ENCODE data around the gene TIGD1. TPM values are rescaled to one million over a fixed set of nuclear protein-coding genes. Genes with fewer than 3 reads are reported as not detected.

The TIGD1 gene
- polyA plus RNA-seq, 1 of the 3 experiments (the other 2 are of a cell fraction): 4.6 TPM

- Histone ChIP-seq H3K79me2 (ENCODE audit: insufficient read depth) (no peaks in the 10 kb centered on the region), H3K4me3 (ENCODE audit: low read depth in 2 of 2, low read length in 1 of 2) (no peak overlapping the region), H3K9me3 (no peaks in the 10 kb centered on the region), H4K20me1 (ENCODE audit: insufficient read depth) (no peaks in the 10 kb centered on the region), H3K4me1 (ENCODE audit: control insufficient read depth in 1 of 2, insufficient read depth in 2 of 2, low read depth in 1 of 2, low read length in 1 of 2) (0 out of 4 replicates have a peak, but pooled peaks cover 0 to 4% of the 10 kb centered on the region in 2 experiments), H3K9ac (no peak overlapping the region), H3K27ac (ENCODE audit: low read depth in 2 of 2, low read length in 1 of 2) (no peak overlapping the region), H3K36me3 (replicated peaks in 1 of 2; ENCODE audit: control insufficient read depth in 1 of 2, insufficient read depth in 2 of 2, low read length in 1 of 2) (peaks cover 44 to 57% of the 10 kb centered on the region in 2 experiments), H3K27me3 (ENCODE audit: insufficient read depth) (no peaks in the 10 kb centered on the region), H3K4me2 (no peak overlapping the region), H2AFZ (ENCODE audit: low read depth) (no peak overlapping the region), H3F3A (replicated peaks; ENCODE audit: insufficient read depth) (no peaks in the 10 kb centered on the region), H3K9me2 (no peaks in the 10 kb centered on the region)
- 99% methylated on average over 7 of the region's 8 CpGs for WGBS (ENCODE audit: low lambda C conversion rate)
- no peak for DNase-seq
- CTCF ChIA-PET: no interaction called here
- TF ChIP-seq POLR2AphosphoS5 (IDR thresholded peaks at IDR 0.05; ENCODE audit: low read depth, low read length): no peak
- no peak for TF ChIP-seq NFIC (IDR thresholded peaks at IDR 0.05; ENCODE audit: borderline replicate concordance)
- TF ChIP-seq TCF12 (IDR thresholded peaks at IDR 0.05): no peak
- no peak for TF ChIP-seq FOXM1 (IDR thresholded peaks at IDR 0.05; ENCODE audit: low read depth)
- POLR2A ChIA-PET: interaction anchor here (0.6 kb wide), 1 partner anchor 413 kb away, joined by 3 read pairs; no protein-coding TSS in a partner anchor
Measured at GRCh38 chr2:232573771-232574435, 23.5 kb upstream of the TIGD1 start.

- no peak for DNase-seq
- no peaks in the 10 kb centered on the region for H3F3A ChIP-seq (replicated peaks; ENCODE audit: insufficient read depth)
- no peaks in the 10 kb centered on the region for H3K9me2 ChIP-seq
- no peak overlapping the region for H3K9ac ChIP-seq
- no peaks in the 10 kb centered on the region for H3K9me3 ChIP-seq
- TF ChIP-seq RFX5 (IDR thresholded peaks at IDR 0.05; ENCODE audit: low read length) (no peak), NFIC (IDR thresholded peaks at IDR 0.05; ENCODE audit: borderline replicate concordance) (no peak), USF2 (IDR thresholded peaks at IDR 0.05; ENCODE audit: borderline replicate concordance, low read depth, low read length) (no peak), CHD2 (IDR thresholded peaks at IDR 0.05; ENCODE audit: low read length, partially characterized antibody) (no peak), USF1 (IDR thresholded peaks at IDR 0.05; ENCODE audit: borderline replicate concordance, low read depth) (no peak), GATA2 (CRISPR knock-in tag; IDR thresholded peaks at IDR 0.05) (no peak), FOXJ3 (CRISPR knock-in tag; IDR thresholded peaks at IDR 0.05) (no peak), MEF2A (IDR thresholded peaks at IDR 0.05; ENCODE audit: borderline replicate concordance, low read depth) (no peak), ZBTB33 (IDR thresholded peaks at IDR 0.05; ENCODE audit: borderline replicate concordance, low read depth) (no peak), ELF1 (IDR thresholded peaks at IDR 0.05) (no peak), MAX (IDR thresholded peaks at IDR 0.05; ENCODE audit: low read depth) (no peak), CTCF (IDR thresholded peaks at IDR 0.05) (no peak), NRF1 (IDR thresholded peaks at IDR 0.05; ENCODE audit: low read depth, low read length) (no peak), GABPA (IDR thresholded peaks at IDR 0.05; ENCODE audit: low read depth) (no peak)
- no peaks in the 10 kb centered on the region for H4K20me1 ChIP-seq (ENCODE audit: insufficient read depth)
- no peaks in the 10 kb centered on the region for H3K79me2 ChIP-seq (ENCODE audit: insufficient read depth)
- no peaks in the 10 kb centered on the region for H3K27me3 ChIP-seq (ENCODE audit: insufficient read depth)
- POLR2A ChIA-PET: no interaction called here
- peaks cover 44 to 66% of the 10 kb centered on the region in 2 experiments for H3K36me3 ChIP-seq (replicated peaks in 1 of 2; ENCODE audit: control insufficient read depth in 1 of 2, insufficient read depth in 2 of 2, low read length in 1 of 2)
- H3K4me2 ChIP-seq: no peak overlapping the region
- 0 out of 4 replicates have a peak, but pooled peaks cover 0 to 4% of the 10 kb centered on the region in 2 experiments for H3K4me1 ChIP-seq (ENCODE audit: control insufficient read depth in 1 of 2, insufficient read depth in 2 of 2, low read depth in 1 of 2, low read length in 1 of 2)
- H2AFZ ChIP-seq (ENCODE audit: low read depth): no peak overlapping the region
- H3K4me3 ChIP-seq (ENCODE audit: low read depth in 2 of 2, low read length in 1 of 2): no peak overlapping the region
- CTCF ChIA-PET: interaction anchor here (0.7 kb wide), 1 partner anchor 224 kb away, joined by 3 read pairs; no protein-coding TSS in a partner anchor
- no peak overlapping the region for H3K27ac ChIP-seq (ENCODE audit: low read depth in 2 of 2, low read length in 1 of 2)
Measured at GRCh38 chr2:232573042-232573441, 22.7 kb upstream of the TIGD1 start.
